Fibroblast of the conjunctiva (primary cell): ENCODE data around the gene CARD10.
"Not testable (repeated sequence)": the region's sequence is repeated elsewhere in the genome, so short reads cannot be mapped to it uniquely, and the experiment has no call there.

Experiments used
- DNase-seq: peaks from one replicate; pipeline ENCODE4 v3.0.0-alpha.2; 2010; ENCODE audit warnings: low read depth

CARD10 gene

GRCh38 chr22:37553725-37554124, 34.5 kb upstream of the CARD10 start:
- no peak for DNase-seq

GRCh38 chr22:37552524-37553163, 33.4 kb upstream of the CARD10 start:
- no peak for DNase-seq

GRCh38 chr22:37551981-37552380, 32.8 kb upstream of the CARD10 start:
- DNase-seq: no peak

GRCh38 chr22:37550921-37551320, 31.7 kb upstream of the CARD10 start:
- DNase-seq: not testable (repeated sequence)

- no peak for DNase-seq
Observed at GRCh38 chr22:37549704-37550059, 30.5 kb upstream of the CARD10 start.

GRCh38 chr22:37547251-37547741, 28.1 kb upstream of the CARD10 start:
- DNase-seq: no peak

GRCh38 chr22:37546437-37547250, 27.4 kb upstream of the CARD10 start:
- no peak for DNase-seq

GRCh38 chr22:37545703-37546436, 26.7 kb upstream of the CARD10 start:
- DNase-seq: peak; percentile 91

- no peak for DNase-seq
Observed at GRCh38 chr22:37544955-37545702, 25.9 kb upstream of the CARD10 start.

- no peak for DNase-seq
Observed at GRCh38 chr22:37542959-37543358, 23.7 kb upstream of the CARD10 start.

- DNase-seq: not testable (repeated sequence)
Observed at GRCh38 chr22:37542416-37542815, 23.2 kb upstream of the CARD10 start.

- not testable (repeated sequence) for DNase-seq
Observed at GRCh38 chr22:37539790-37540189, 20.6 kb upstream of the CARD10 start.

- peak; percentile 96 for DNase-seq
Observed at GRCh38 chr22:37538590-37539357, 19.6 kb upstream of the CARD10 start.

GRCh38 chr22:37535159-37535558, 15.9 kb upstream of the CARD10 start:
- DNase-seq: no peak

- no peak for DNase-seq
Observed at GRCh38 chr22:37534445-37534844, 15.2 kb upstream of the CARD10 start.

GRCh38 chr22:37533995-37534394, 14.8 kb upstream of the CARD10 start:
- DNase-seq: no peak

GRCh38 chr22:37529652-37530345, 10.6 kb upstream of the CARD10 start:
- no peak for DNase-seq

GRCh38 chr22:37527952-37528351, 8.7 kb upstream of the CARD10 start:
- not testable (repeated sequence) for DNase-seq

- not testable (repeated sequence) for DNase-seq
Observed at GRCh38 chr22:37527081-37527752, 8.0 kb upstream of the CARD10 start.

- DNase-seq: no peak
Observed at GRCh38 chr22:37526376-37526775, 7.2 kb upstream of the CARD10 start.
